ENCODE results near the gene NUCB1. TPM values are rescaled to one million over a fixed set of nuclear protein-coding genes. Genes with fewer than 3 reads are reported as not detected.
A peak's percentile ranks its signal among the peaks of the same experiment; 100 is the strongest.

NUCB1 gene
- total and polyA plus RNA-seq, 9 of the 15 experiments (the other 6 are each of a cell fraction or from before 2014, with no cell fraction given): 3.1 to 153 (median 71.7) TPM

- TF ChIP-seq ZNF584 (CRISPR knock-in tag; IDR thresholded peaks at IDR 0.05; ENCODE audit: low read depth): 0 out of 2 replicates have a peak, but pooled peaks have one; percentile 31
- no peak for TF ChIP-seq NEUROD1 (IDR thresholded peaks at IDR 0.05; ENCODE audit: borderline replicate concordance, low read depth, low read length, partially characterized antibody)
- TF ChIP-seq NUFIP1 (IDR thresholded peaks at IDR 0.05; ENCODE audit: partially characterized antibody): no peak
- no peak for TF ChIP-seq ARID3A (IDR thresholded peaks at IDR 0.05; ENCODE audit: borderline replicate concordance, low read depth, low read length)
- peak; percentile 42; the same call in 1 of the 2 replicates for TF ChIP-seq PHTF2 (CRISPR knock-in tag; IDR thresholded peaks at IDR 0.05)
- TF ChIP-seq ETV6 (IDR thresholded peaks at IDR 0.05; ENCODE audit: borderline replicate concordance in 1 of 2, low read depth in 2 of 2, low read length in 1 of 2): peak in 1 of 2 experiments; percentile 70; a peak in 1 of 4 replicates
- no peak for TF ChIP-seq ETV6 (CRISPR knock-in tag; IDR thresholded peaks at IDR 0.05; ENCODE audit: borderline replicate concordance)
- TF ChIP-seq HDAC3 (IDR thresholded peaks at IDR 0.05; ENCODE audit: borderline replicate concordance, partially characterized antibody): peak; percentile 0
- TF ChIP-seq ZBTB33 (CRISPR knock-in tag; IDR thresholded peaks at IDR 0.05): 0 out of 2 replicates have a peak, but pooled peaks have one; percentile 13
- peak; percentile 33; the same call in 1 of the 2 replicates for TF ChIP-seq CTBP1 (IDR thresholded peaks at IDR 0.05; ENCODE audit: borderline replicate concordance)
- TF ChIP-seq ZNF3 (CRISPR knock-in tag; IDR thresholded peaks at IDR 0.05): 0 out of 2 replicates have a peak, but pooled peaks have one; percentile 8
- peak; percentile 90 for TF ChIP-seq PHB (CRISPR knock-in tag; IDR thresholded peaks at IDR 0.05)
- TF ChIP-seq ILK (tag; IDR thresholded peaks at IDR 0.05; ENCODE audit: borderline replicate concordance, low read depth): no peak
- TF ChIP-seq ID3 (CRISPR knock-in tag; IDR thresholded peaks at IDR 0.05): no peak
- no peak for TF ChIP-seq ID3 (tag; IDR thresholded peaks at IDR 0.05)
- no peak for TF ChIP-seq MTF1 (CRISPR knock-in tag; IDR thresholded peaks at IDR 0.05; ENCODE audit: borderline replicate concordance)
- TF ChIP-seq CHD2 (IDR thresholded peaks at IDR 0.05; ENCODE audit: low read depth, low read length): peak; percentile 48; the same call in 1 of the 2 replicates
- no peak for TF ChIP-seq RFX1 (IDR thresholded peaks at IDR 0.05)
- TF ChIP-seq ZNF518B (CRISPR knock-in tag; IDR thresholded peaks at IDR 0.05): 0 out of 2 replicates have a peak, but pooled peaks have one; percentile 7
- no peak for TF ChIP-seq TCFL5 (CRISPR knock-in tag; conservative IDR thresholded peaks at IDR 0.05)
Observed at GRCh38 chr19:48966541-48967345, 66.6 kb downstream of the NUCB1 start (continued).
